ENCODE measurements around the gene PTDSS2. TPM values are rescaled to one million over a fixed set of nuclear protein-coding genes. Genes with fewer than 3 reads are reported as not detected.
A peak's percentile ranks its signal among the peaks of the same experiment; 100 is the strongest.
"Not testable (repeated sequence)": the region's sequence is repeated elsewhere in the genome, so short reads cannot be mapped to it uniquely, and the experiment has no call there.

The PTDSS2 gene
- total RNA-seq, 1 donor from 2014 or later: 40.7 TPM

- no peak for DNase-seq (ENCODE audit: low read depth)
Observed at GRCh38 chr11:504994-505344, 54.9 kb downstream of the PTDSS2 start.

GRCh38 chr11:506238-506994 is 56.3 kb downstream of the PTDSS2 start:
- DNase-seq (ENCODE audit: low read depth): peak; percentile 90

- DNase-seq (ENCODE audit: low read depth): peak; percentile 68
Observed at GRCh38 chr11:506995-507726, 57.1 kb downstream of the PTDSS2 start, which contains the start of gene RNH1. Gene RNH1, minus strand, starts transcription at chr11:507242. Its CDS starts 5,080 bp downstream, at chr11:502162.

GRCh38 chr11:507727-508515 is 57.8 kb downstream of the PTDSS2 start:
- no peak for DNase-seq (ENCODE audit: low read depth)

GRCh38 chr11:508956-509355 is 58.9 kb downstream of the PTDSS2 start:
- no peak for DNase-seq (ENCODE audit: low read depth)

GRCh38 chr11:512761-513595 is 62.9 kb downstream of the PTDSS2 start:
- no peak for DNase-seq (ENCODE audit: low read depth)

GRCh38 chr11:514606-515005 is 64.5 kb downstream of the PTDSS2 start:
- DNase-seq (ENCODE audit: low read depth): no peak

- DNase-seq (ENCODE audit: low read depth): no peak
Observed at GRCh38 chr11:515131-515530, 65.1 kb downstream of the PTDSS2 start.

GRCh38 chr11:516400-516799 is 66.3 kb downstream of the PTDSS2 start:
- DNase-seq (ENCODE audit: low read depth): no peak

- DNase-seq (ENCODE audit: low read depth): not testable (repeated sequence)
Observed at GRCh38 chr11:516918-517685, 67.0 kb downstream of the PTDSS2 start.

GRCh38 chr11:518463-519202 is 68.6 kb downstream of the PTDSS2 start:
- DNase-seq (ENCODE audit: low read depth): peak; percentile 92

- no peak for DNase-seq (ENCODE audit: low read depth)
Observed at GRCh38 chr11:520428-521176, 70.5 kb downstream of the PTDSS2 start.

- no peak for DNase-seq (ENCODE audit: low read depth)
Observed at GRCh38 chr11:521177-521688, 71.2 kb downstream of the PTDSS2 start.

- DNase-seq (ENCODE audit: low read depth): no peak
Observed at GRCh38 chr11:526192-526591, 76.1 kb downstream of the PTDSS2 start.

- DNase-seq (ENCODE audit: low read depth): no peak
Observed at GRCh38 chr11:528166-528814, 78.2 kb downstream of the PTDSS2 start.

- DNase-seq (ENCODE audit: low read depth): no peak
Observed at GRCh38 chr11:528815-529727, 79.0 kb downstream of the PTDSS2 start.

GRCh38 chr11:529728-530411 is 79.8 kb downstream of the PTDSS2 start:
- no peak for DNase-seq (ENCODE audit: low read depth)
